GM21529 (cell line): ENCODE results near the gene PREX1.
"Not testable (repeated sequence)": the region's sequence is repeated elsewhere in the genome, so short reads cannot be mapped to it uniquely, and the experiment has no call there.

ENCODE experiments used
- ATAC-seq: cut with Tn5 transposase; IDR thresholded peaks from one replicate; pipeline ENCODE4 v1.9.1; 2021; ENCODE audit not compliant: unreplicated experiment

Gene PREX1

GRCh38 chr20:48827855-48828733, at the start of gene PREX1:
TSS of gene PREX1 (minus strand) at chr20:48827999. CDS start at chr20:48827860, 139 bp downstream.
- ATAC-seq, result peak; percentile 44

- no peak for ATAC-seq
Observed at GRCh38 chr20:48877304-48877703, 49.5 kb upstream of the PREX1 start.

GRCh38 chr20:48875914-48876240, 48.1 kb upstream of the PREX1 start:
- ATAC-seq, result no peak

GRCh38 chr20:48875233-48875913, 47.6 kb upstream of the PREX1 start:
- no peak for ATAC-seq

GRCh38 chr20:48869442-48869841, 41.6 kb upstream of the PREX1 start:
- ATAC-seq, result not testable (repeated sequence)

GRCh38 chr20:48866936-48867335, 39.1 kb upstream of the PREX1 start:
- no peak for ATAC-seq

- ATAC-seq, result no peak
Observed at GRCh38 chr20:48864738-48865318, 37.0 kb upstream of the PREX1 start.

GRCh38 chr20:48864254-48864653, 36.5 kb upstream of the PREX1 start:
- ATAC-seq, result no peak

GRCh38 chr20:48862279-48862678, 34.5 kb upstream of the PREX1 start:
- ATAC-seq, result no peak

- ATAC-seq, result no peak
Observed at GRCh38 chr20:48861444-48861843, 33.6 kb upstream of the PREX1 start.

GRCh38 chr20:48858075-48858790, 30.4 kb upstream of the PREX1 start:
- no peak for ATAC-seq

GRCh38 chr20:48856130-48856529, 28.3 kb upstream of the PREX1 start:
- no peak for ATAC-seq

GRCh38 chr20:48855046-48855445, 27.2 kb upstream of the PREX1 start:
- ATAC-seq, result no peak

- no peak for ATAC-seq
Observed at GRCh38 chr20:48852609-48853008, 24.8 kb upstream of the PREX1 start.

- ATAC-seq, result no peak
Observed at GRCh38 chr20:48851579-48851978, 23.8 kb upstream of the PREX1 start.

- ATAC-seq, result no peak
Observed at GRCh38 chr20:48850977-48851299, 23.1 kb upstream of the PREX1 start.

- no peak for ATAC-seq
Observed at GRCh38 chr20:48850257-48850976, 22.6 kb upstream of the PREX1 start.

GRCh38 chr20:48849779-48850178, 22.0 kb upstream of the PREX1 start:
- ATAC-seq, result no peak

GRCh38 chr20:48849299-48849698, 21.5 kb upstream of the PREX1 start:
- ATAC-seq, result no peak

GRCh38 chr20:48847498-48848205, 19.9 kb upstream of the PREX1 start:
- no peak for ATAC-seq
